Measurements from ENCODE around the gene CTNNA3.
A peak's percentile ranks its signal among the peaks of the same experiment; 100 is the strongest.
"Not testable (repeated sequence)": the region's sequence is repeated elsewhere in the genome, so short reads cannot be mapped to it uniquely, and the experiment has no call there.

The CTNNA3 gene

DNA sequence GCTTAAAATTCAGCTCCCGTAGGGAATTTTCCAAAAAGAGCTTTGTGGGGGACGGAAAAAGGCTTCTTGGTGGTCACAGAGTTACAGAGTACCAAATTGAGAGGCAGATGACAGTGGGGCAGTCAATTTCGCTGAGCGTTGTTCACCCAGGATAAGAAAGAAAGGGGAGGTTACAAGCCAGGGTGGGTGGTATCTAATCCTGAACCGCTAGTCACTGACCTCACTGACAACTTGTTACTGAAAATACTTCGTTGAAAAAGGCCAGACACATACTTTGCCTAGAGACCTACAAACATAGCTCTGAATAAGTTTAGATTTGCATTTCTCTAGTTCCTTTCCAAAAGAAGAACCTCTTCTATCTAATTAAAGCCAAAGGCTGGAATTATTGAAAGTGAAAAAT, at the start of gene CTNNA3:
Gene CTNNA3, minus strand, starts transcription at position 167 of the 400 bp plus-strand sequence.
- no peak for DNase-seq

DNA sequence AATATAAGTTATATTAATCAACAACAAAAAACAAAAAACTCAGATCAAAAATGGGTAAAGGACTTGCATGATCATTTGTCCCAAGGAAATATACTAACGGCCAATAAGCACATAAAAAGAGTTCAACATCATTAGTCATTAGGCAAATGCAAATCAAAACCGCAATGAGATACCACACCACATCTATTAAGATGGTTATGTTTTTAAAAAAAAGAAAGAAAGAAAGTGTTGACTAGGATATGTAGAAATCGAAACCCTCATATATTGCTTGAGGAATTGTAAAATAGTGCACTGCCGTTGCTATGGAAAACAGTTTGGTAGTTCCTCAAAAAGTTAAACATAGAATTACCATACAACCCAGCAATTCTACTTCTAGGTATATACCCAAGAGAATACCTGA, 39.4 kb upstream of the CTNNA3 start:
- DNase-seq, result no peak

DNA sequence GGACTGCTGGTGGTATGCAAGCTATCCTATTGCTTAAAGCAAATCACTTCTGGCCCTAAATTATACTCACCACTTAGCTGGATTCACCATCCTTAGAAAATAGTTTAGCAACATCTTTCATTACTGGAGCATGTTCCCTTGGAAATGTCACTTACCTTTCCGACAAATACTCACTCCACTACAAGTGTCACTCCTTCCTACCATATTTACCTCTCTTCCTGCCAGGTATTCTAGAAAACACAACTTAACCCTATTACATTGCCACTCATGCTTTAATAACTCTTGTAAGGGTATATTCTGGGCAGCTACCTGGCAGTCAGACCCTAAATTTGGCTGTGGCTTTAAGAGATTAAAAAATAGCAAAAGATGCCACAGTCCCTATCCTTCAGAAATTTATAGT, 37.5 kb upstream of the CTNNA3 start:
- no peak for DNase-seq

DNA sequence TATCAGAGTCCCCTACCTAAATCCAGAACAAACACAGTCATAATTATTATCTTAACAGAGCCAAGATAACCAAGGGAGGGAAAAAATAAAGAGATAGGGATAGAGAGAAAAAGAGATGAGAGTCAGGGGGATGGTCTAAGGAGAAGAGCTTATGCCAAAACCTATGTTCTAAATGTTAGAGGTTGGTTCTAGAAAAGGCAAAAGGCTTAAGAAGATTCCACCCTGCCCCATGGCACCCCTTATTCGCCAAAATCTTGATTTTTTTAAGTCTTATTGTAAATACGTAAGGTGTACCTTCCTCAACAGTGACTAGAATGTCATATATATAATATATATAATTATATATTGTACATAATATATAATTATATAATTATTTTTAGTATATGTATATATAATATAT, 29.6 kb upstream of the CTNNA3 start:
- no peak for DNase-seq

DNA sequence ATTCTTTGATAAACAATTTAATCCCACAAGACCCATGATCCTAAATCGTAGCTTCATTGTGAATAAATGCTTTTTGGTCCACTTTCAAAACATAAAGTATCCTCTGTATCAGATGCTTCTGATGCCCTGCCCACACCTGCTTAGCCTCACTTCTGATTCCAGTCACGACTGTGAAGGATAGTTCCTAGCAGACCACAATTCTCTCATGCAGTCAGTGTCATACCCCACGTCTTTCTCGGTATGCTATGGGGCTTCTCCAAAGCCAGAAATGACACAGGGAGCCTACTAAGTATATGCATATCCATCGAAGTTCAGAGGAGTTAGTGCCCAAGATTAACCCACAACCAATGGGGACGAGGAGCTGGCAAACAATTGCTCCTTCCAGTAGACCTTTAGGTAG, 27.6 kb upstream of the CTNNA3 start:
- DNase-seq, result no peak

GRCh38 chr10:67722113-67722512, 26.1 kb upstream of the CTNNA3 start:
- no peak for DNase-seq

- DNase-seq, result not testable (repeated sequence)
Measured at GRCh38 chr10:67716455-67716854, 20.5 kb upstream of the CTNNA3 start.

GRCh38 chr10:67705921-67706320, 9.9 kb upstream of the CTNNA3 start:
- no peak for DNase-seq

DNA sequence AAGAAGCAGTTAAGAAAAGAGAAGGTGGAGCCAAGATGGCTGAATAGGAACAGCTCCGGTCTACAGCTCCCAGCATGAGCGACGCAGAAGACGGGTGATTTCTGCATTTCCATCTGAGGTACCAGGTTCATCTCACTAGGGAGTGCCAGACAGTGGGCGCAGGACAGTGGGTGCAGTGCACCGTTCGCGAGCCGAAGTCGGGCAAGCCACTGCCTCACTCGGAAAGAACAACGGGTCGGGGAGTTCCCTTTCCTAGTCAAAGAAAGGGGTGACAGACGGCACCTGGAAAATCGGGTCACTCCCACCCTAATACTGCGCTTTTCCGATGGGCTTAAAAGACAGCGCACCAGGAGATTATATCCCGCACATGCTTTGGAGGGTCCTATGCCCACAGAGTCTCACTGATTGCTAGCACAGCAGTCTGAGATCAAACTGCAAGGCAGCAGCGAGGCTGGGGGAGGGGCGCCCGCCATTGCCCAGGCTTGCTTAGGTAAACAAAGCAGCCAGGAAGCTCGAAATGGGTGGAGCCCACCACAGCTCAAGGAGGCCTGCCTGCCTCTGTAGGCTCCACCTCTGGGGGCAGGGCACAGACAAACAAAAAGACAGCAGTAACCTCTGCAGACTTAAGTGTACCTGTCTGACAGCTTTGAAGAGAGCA, 3.7 kb upstream of the CTNNA3 start:
- not testable (repeated sequence) for DNase-seq

- no peak for DNase-seq
Measured at GRCh38 chr10:67698164-67698563, 2.2 kb upstream of the CTNNA3 start.

GRCh38 chr10:67697724-67698131, 1.7 kb upstream of the CTNNA3 start:
- DNase-seq, result peak; percentile 2

- no peak for DNase-seq
Measured at GRCh38 chr10:67696679-67697078, 684 bp upstream of the CTNNA3 start.

DNA sequence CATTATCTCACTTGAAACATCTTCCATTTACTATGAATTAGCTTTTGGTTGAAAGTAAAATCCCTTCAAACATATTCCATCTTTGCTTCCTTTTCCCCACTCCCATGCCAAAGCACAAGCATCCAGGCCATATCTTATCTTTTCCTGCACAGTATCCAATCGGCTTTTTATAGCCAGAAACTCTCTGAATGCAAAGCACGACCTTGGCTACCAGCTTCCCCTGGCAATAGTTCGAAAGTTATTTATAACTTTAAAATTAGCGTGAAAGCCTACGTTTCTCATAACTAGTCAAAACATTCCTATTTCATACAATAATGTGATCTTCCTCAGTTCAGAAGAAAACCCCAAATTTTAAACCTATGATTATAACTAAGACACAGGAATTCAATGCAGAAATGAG, 440 bp downstream of the CTNNA3 start:
- no peak for DNase-seq

- DNase-seq, result not testable (repeated sequence)
Measured at GRCh38 chr10:67691861-67692260, 4.1 kb downstream of the CTNNA3 start.

- DNase-seq, result not testable (repeated sequence)
Measured at GRCh38 chr10:67690540-67690939, 5.5 kb downstream of the CTNNA3 start.

DNA sequence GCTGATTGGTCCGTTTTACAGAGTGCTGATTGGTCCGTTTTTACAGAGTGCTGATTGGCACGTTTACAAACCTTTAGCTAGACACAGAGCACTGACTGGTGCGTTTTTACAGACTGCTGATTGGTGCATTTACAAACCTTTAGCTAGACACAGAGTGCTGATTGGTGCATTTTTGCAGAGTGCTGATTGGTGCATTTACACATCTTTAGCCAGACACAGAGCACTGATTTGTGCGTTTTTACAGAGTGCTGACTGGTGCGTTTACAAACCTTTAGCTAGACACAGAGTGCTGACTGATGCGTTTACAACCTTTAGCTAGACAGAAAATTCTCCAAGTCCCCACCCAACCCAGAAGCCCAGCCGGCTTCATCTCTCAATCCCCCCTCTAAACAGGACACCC, 11.9 kb downstream of the CTNNA3 start:
- not testable (repeated sequence) for DNase-seq

DNA sequence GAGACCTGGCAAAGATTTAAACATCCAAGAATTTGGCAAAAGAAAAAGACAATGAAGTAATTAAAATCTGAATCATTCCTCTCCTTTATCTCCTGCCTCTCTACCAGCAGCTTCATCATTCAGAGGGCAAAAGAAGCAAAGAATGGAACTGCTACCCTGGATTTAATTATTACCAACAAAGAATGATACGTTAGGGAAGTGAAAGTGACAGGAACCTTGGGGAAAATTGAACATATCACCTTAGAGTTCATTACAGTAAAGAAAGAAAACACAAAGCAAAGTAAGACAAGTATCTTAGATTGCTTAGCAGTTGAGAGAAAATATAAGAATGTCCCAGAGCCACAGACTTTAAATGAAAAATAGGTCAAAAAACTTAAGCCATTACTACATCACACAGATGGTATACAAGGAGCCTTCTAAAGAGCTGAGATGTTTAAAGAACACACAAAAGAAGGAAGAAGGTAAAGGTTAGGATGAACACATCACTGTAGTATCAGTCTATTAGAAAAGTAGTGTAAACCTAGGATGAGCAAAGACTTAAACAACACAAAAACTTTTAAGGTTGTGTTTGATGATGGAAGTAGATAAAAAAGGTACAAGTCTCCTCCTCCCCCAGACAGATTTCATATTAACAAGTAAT, 17.5 kb downstream of the CTNNA3 start:
- no peak for DNase-seq

DNA sequence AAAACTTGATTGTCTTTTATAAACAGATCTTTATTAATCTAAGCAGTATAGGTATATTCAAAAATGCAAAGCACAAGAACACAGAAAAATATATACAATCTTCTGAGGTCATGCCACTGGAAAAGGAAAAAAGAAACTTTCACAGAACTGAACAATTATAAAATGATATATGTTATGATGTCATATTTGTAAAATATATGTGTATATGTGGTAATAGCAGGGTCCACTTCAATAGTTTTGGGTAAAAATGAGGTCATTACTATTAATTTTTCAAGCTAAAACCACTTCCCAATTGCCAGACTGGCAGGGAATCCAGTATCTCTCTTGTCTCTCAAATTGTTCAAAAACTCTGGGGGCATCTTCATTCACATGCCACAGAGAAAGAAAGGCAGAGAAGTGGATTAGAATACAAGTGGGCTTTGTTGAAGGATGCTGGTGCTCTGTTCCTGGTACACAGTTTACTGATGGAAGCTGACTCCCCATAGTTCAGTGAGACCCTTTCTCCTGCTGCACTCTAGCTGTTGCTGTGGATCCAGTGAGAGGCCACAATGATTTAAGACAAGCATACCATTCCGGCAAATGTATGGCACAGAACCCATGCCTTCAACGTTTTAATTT, 19.7 kb downstream of the CTNNA3 start:
- no peak for DNase-seq

- DNase-seq, result no peak
Measured at GRCh38 chr10:67670401-67670800, 25.6 kb downstream of the CTNNA3 start.

DNA sequence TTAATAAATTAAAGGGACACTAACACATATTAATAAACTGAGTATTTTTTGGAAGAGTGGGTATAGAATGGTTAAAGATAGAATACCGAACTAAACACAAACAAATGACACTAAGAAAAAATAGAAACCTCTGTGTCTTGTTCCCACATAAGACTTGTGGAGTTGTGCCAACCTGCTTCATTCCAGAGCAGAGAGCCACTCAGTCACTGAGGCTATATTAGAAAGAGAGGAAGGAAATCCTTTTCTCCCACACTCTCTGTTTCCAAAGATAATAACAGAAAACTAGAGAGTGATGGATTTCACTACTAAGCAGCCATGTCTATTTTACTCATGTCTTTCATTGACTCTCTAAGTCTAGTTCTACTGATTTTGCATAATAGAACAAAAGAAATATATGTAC, 26.0 kb downstream of the CTNNA3 start:
- no peak for DNase-seq

GRCh38 chr10:67668448-67668847, 27.5 kb downstream of the CTNNA3 start:
- DNase-seq, result no peak

DNA sequence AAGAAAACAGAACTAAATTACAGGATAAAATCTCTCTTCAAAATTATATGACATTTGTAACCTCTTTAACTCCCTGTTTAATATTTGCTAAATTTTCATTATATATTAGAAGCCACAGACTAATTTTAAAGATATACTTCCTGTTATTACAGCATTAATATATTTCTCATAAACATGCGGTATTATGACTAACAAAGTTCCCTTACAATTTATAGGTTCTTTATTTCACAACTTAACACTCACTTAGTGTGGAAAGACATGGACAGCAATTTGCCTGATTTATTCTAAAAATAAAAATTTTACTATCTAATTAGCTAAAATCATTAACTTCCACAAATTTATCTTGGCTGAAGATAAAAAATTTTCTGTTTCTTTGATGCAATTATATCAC, 29.0 kb downstream of the CTNNA3 start:
- no peak for DNase-seq

GRCh38 chr10:67666416-67667034, 29.5 kb downstream of the CTNNA3 start:
- no peak for DNase-seq

DNA sequence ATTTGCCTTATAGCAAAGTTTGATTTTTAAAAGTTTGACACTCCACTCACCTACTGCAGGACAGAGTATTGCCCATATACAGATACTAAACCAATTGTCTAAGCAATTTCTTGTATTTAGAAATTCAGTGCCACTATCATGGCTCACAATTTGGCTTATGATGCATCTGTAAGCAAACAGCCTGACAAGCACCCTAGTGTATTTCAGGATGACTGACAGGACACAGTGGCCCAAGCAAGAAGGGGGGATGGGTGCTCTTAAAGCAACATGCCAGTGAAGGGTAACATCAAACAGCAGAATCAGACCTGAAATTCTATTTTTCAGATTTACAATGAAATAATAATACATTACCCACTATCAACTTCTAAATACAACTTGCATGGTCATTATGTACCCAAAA, 30.5 kb downstream of the CTNNA3 start:
- DNase-seq, result no peak
